ENCODE data around the gene VPS36. TPM values are rescaled to one million over a fixed set of nuclear protein-coding genes. Genes with fewer than 3 reads are reported as not detected.
A peak's percentile ranks its signal among the peaks of the same experiment; 100 is the strongest.

Gene VPS36
- total RNA-seq, 1 donor from 2014 or later = 72.7 TPM

DNA sequence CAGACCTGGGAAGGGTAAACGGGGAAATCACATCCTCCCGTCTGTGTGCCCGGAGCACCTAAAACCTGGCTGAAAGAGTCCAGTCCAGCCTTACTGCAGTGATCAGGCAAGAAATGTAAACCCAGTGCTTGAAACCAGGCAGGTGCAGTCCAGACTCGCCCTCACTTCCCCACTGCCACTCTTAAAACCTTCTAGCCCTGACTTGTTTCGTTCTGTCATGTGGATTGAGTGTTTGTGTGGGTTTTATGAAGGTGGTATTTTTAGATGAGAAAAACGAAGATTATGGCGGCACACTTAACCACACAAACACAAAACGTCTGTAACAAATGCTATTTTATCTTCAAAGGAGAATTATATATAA lies 4.0 kb upstream of the VPS36 start:
- Histone ChIP-seq H3K79me2 (ENCODE audit: low read depth) (peaks cover 45% of the 10 kb centered on the region), H3K4me3 (peak overlapping the region; percentile 89), H2AFZ (replicated peaks) (peak overlapping the region; percentile 65), H3K36me3 (peaks cover 8% of the 10 kb centered on the region), H3K27ac (no peak overlapping the region), H3K4me1 (peaks cover 35% of the 10 kb centered on the region), H3K9ac (no peak overlapping the region), H3K4me2 (peak overlapping the region; percentile 95), H3F3A (ENCODE audit: low read depth) (peaks cover 10% of the 10 kb centered on the region), H3K27me3 (no peaks in the 10 kb centered on the region), H3K9me3 (ENCODE audit: low read depth) (no peaks in the 10 kb centered on the region), H4K20me1 (ENCODE audit: low read depth) (peaks cover 39% of the 10 kb centered on the region)
- peak; percentile 32 for DNase-seq (ENCODE audit: low spot score)
- Mint-ChIP-seq H3K9me3 (no peaks in the 10 kb centered on the region), H3K27me3 (ENCODE audit: insufficient read depth, low read depth) (peaks cover 2% of the 10 kb centered on the region), H3K27ac (peak overlapping the region; percentile 79), H3K36me3 (peaks cover 17% of the 10 kb centered on the region), H3K4me3 (peak overlapping the region; percentile 93), H3K4me1 (peaks cover 39% of the 10 kb centered on the region)
- no peak for TF ChIP-seq EZH2phosphoT487 (IDR thresholded peaks at IDR 0.05)
- TF ChIP-seq EZH2 (IDR thresholded peaks at IDR 0.05) = no peak
- TF ChIP-seq, protein P1, sequence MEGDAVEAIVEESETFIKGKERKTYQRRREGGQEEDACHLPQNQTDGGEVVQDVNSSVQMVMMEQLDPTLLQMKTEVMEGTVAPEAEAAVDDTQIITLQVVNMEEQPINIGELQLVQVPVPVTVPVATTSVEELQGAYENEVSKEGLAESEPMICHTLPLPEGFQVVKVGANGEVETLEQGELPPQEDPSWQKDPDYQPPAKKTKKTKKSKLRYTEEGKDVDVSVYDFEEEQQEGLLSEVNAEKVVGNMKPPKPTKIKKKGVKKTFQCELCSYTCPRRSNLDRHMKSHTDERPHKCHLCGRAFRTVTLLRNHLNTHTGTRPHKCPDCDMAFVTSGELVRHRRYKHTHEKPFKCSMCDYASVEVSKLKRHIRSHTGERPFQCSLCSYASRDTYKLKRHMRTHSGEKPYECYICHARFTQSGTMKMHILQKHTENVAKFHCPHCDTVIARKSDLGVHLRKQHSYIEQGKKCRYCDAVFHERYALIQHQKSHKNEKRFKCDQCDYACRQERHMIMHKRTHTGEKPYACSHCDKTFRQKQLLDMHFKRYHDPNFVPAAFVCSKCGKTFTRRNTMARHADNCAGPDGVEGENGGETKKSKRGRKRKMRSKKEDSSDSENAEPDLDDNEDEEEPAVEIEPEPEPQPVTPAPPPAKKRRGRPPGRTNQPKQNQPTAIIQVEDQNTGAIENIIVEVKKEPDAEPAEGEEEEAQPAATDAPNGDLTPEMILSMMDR (IDR thresholded peaks at IDR 0.05) = no peak

DNA sequence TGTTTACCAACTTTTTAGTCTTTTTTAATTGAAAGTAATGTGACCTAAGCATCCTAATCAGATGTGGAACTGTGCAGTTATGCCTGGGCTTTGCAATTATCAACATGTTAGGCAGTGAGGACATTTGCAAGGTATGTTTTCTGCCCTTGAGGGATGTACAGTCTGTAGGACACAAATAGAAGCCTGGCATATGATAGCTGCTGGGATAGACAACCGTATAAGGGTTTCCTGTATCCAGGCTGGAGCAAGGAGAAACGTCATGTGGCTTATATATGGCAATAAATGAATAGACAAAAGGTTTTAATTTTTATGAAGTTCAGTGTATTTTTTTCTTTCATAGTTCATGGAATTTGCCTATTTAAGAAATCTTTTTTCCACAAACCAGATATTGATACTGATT lies 2.0 kb upstream of the VPS36 start:
- H3F3A ChIP-seq (ENCODE audit: low read depth) = peaks cover 13% of the 10 kb centered on the region
- no peaks in the 10 kb centered on the region for H3K9me3 ChIP-seq (ENCODE audit: low read depth)
- H3K27me3 Mint-ChIP-seq (ENCODE audit: insufficient read depth, low read depth) = no peaks in the 10 kb centered on the region
- no peak overlapping the region for H3K4me3 Mint-ChIP-seq
- H3K79me2 ChIP-seq (ENCODE audit: low read depth) = peaks cover 45% of the 10 kb centered on the region
- H3K9ac ChIP-seq = no peak overlapping the region
- H3K9me3 Mint-ChIP-seq = no peaks in the 10 kb centered on the region
- H3K4me2 ChIP-seq = no peak overlapping the region
- peaks cover 34% of the 10 kb centered on the region for H3K4me1 ChIP-seq
- no peak overlapping the region for H3K27ac ChIP-seq
- H3K4me3 ChIP-seq = no peak overlapping the region
- peaks cover 11% of the 10 kb centered on the region for H3K36me3 Mint-ChIP-seq
- peaks cover 4% of the 10 kb centered on the region for H3K36me3 ChIP-seq
- no peak for TF ChIP-seq EZH2 (IDR thresholded peaks at IDR 0.05)
- no peak for TF ChIP-seq EZH2phosphoT487 (IDR thresholded peaks at IDR 0.05)
- TF ChIP-seq, protein P1 (IDR thresholded peaks at IDR 0.05) = no peak
- H3K4me1 Mint-ChIP-seq = peaks cover 40% of the 10 kb centered on the region
- H2AFZ ChIP-seq (replicated peaks) = no peak overlapping the region
- H3K27me3 ChIP-seq = no peaks in the 10 kb centered on the region
- H4K20me1 ChIP-seq (ENCODE audit: low read depth) = peaks cover 39% of the 10 kb centered on the region
- no peak for DNase-seq (ENCODE audit: low spot score)
- no peak overlapping the region for H3K27ac Mint-ChIP-seq

DNA sequence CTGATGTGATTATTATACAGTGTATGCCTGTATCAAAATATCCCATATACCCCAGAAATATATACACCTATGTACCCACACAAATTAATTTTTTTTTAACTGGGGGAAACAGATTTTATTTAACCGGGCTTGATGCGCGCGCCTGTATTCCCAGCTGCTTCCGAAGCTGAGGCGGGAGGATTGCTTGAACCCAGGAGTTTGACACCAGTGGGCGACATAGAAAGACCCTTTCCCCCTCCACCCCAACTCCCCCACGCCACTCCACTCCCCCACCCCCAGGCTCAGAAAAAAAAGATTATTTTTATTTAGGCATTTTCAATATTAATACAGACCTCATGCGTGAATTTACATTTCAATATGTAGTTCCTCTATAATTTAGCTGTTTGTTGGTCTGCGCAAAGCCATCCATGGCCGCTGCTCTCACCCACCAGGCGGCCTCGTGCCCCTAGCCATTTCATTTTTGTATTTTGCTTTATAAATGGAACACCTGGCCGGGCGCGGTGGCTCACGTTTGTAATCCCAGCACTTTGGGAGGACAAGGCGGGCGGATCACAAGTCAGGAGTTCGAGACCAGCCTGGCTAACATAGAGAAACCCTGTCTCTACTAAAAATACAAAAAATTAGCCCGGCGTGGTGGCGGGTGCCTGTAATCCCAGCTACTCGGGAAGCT lies 836 bp upstream of the VPS36 start:
- no peak for DNase-seq (ENCODE audit: low spot score)
- H3K27ac Mint-ChIP-seq = peak overlapping the region; percentile 93
- H3K27me3 ChIP-seq = no peaks in the 10 kb centered on the region
- H3K9ac ChIP-seq = no peak overlapping the region
- no peak overlapping the region for H3K4me3 ChIP-seq
- TF ChIP-seq, protein P1 (IDR thresholded peaks at IDR 0.05) = no peak
- no peak for TF ChIP-seq EZH2 (IDR thresholded peaks at IDR 0.05)
- TF ChIP-seq EZH2phosphoT487 (IDR thresholded peaks at IDR 0.05) = no peak
- H3F3A ChIP-seq (ENCODE audit: low read depth) = peaks cover 13% of the 10 kb centered on the region
- H4K20me1 ChIP-seq (ENCODE audit: low read depth) = peaks cover 29% of the 10 kb centered on the region
- no peak overlapping the region for H3K27ac ChIP-seq
- no peaks in the 10 kb centered on the region for H3K9me3 Mint-ChIP-seq
- H3K4me1 Mint-ChIP-seq = peaks cover 28% of the 10 kb centered on the region
- H3K9me3 ChIP-seq (ENCODE audit: low read depth) = no peaks in the 10 kb centered on the region
- no peak overlapping the region for H2AFZ ChIP-seq (replicated peaks)
- H3K4me1 ChIP-seq = peaks cover 22% of the 10 kb centered on the region
- H3K4me3 Mint-ChIP-seq = peak overlapping the region; percentile 86
- peak overlapping the region; percentile 59 for H3K4me2 ChIP-seq
- peaks cover 45% of the 10 kb centered on the region for H3K79me2 ChIP-seq (ENCODE audit: low read depth)
- no peaks in the 10 kb centered on the region for H3K36me3 ChIP-seq
- H3K27me3 Mint-ChIP-seq (ENCODE audit: insufficient read depth, low read depth) = no peaks in the 10 kb centered on the region
- H3K36me3 Mint-ChIP-seq = peaks cover 8% of the 10 kb centered on the region

All from neural progenitor cell (in vitro differentiated cells).